Measurements from ENCODE around the gene PFDN1.

Gene PFDN1

DNA sequence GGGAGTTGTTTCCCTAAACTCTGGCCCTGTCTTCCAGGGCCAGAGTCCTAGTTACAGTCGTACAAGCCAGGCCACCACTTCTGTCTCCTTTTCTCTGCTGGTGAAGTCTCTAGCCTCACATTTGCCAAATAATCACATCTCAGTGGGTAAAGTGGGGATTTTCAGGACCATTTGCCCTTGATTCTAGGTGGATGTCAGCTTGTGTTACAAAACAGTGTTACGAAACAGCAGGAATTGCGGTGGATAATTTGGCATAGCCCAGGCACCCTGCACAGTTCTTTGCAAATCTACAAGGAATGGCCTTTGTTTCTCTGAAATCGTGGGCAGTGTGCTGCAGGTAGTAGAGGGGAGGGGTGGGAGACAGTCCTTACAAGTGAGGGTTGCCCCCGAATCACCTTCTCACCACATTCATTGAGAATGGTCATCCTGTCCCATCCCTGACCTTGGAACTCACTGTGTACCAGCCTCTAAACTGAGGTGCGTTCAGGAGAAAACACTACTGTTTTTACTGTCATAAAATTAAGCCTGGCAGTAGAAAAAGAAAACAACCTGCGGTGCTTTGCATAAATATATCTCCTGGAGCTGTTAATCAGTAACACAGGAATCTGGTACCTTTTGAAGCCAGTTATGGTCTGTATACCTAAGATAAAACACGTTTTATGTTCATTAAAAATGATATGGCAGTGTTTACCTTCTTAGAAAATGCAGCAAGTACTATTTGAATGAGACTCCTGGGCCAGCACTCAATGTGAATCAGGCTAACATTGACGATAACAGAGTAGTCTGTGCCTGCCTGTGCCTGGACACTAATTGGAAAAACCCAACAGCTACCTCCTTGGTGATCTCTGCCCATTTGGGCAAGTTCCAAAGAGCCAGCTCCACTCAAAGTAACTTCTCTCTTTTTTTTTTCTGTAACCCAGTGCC is 83.6 kb downstream of the PFDN1 start:
- no peak overlapping the region for H3K4me3 ChIP-seq (ENCODE audit: low read depth, low read length)
- no peak for DNase-seq (ENCODE audit: low read depth, low spot score)
- in situ Hi-C loops (cut with HindIII; ENCODE audit: low sequenced_read_pairs), result no loop called here
- TF ChIP-seq, protein P1, sequence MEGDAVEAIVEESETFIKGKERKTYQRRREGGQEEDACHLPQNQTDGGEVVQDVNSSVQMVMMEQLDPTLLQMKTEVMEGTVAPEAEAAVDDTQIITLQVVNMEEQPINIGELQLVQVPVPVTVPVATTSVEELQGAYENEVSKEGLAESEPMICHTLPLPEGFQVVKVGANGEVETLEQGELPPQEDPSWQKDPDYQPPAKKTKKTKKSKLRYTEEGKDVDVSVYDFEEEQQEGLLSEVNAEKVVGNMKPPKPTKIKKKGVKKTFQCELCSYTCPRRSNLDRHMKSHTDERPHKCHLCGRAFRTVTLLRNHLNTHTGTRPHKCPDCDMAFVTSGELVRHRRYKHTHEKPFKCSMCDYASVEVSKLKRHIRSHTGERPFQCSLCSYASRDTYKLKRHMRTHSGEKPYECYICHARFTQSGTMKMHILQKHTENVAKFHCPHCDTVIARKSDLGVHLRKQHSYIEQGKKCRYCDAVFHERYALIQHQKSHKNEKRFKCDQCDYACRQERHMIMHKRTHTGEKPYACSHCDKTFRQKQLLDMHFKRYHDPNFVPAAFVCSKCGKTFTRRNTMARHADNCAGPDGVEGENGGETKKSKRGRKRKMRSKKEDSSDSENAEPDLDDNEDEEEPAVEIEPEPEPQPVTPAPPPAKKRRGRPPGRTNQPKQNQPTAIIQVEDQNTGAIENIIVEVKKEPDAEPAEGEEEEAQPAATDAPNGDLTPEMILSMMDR (IDR thresholded peaks at IDR 0.05; ENCODE audit: low read depth, low read length), result no peak

DNA sequence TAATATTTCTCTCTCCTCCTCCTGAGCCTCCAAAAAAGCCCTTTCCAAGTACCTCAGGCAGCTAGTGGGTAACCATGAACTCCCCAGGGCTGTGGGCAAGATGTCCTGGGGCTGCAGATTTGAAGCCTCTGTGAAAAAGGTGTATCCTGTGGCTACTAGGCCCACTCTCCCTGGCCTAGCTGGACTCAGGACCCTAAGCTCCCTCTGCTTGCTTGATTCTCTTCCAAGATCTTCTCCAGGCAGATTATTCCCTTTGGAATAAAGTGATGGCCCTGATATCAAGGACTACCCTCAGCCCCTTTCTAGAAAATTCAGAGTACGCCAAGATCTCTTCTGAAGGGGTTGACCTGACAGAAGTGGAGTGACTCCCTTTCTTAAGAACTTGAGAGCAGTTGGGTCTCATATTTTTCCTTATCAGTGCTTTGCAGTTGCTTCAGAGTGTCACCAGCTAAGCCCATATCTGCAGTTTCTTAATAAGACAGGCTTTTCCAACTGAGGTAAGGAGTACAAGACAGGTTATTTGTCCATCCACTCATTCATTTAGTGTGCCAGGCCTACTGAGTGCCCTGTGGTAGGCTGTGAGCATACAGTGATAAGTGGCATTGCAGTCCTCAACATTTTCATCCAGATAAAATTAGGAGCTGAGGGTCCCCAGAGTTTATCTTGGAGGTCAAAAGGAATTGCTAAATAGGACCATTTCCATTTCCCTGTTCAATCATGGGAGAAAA is 85.4 kb downstream of the PFDN1 start:
- TF ChIP-seq, protein P1 (IDR thresholded peaks at IDR 0.05; ENCODE audit: low read depth, low read length), result no peak
- H3K4me3 ChIP-seq (ENCODE audit: low read depth, low read length), result no peak overlapping the region
- in situ Hi-C loops (cut with HindIII; ENCODE audit: low sequenced_read_pairs), result no loop called here
- DNase-seq (ENCODE audit: low read depth, low spot score), result no peak

DNA sequence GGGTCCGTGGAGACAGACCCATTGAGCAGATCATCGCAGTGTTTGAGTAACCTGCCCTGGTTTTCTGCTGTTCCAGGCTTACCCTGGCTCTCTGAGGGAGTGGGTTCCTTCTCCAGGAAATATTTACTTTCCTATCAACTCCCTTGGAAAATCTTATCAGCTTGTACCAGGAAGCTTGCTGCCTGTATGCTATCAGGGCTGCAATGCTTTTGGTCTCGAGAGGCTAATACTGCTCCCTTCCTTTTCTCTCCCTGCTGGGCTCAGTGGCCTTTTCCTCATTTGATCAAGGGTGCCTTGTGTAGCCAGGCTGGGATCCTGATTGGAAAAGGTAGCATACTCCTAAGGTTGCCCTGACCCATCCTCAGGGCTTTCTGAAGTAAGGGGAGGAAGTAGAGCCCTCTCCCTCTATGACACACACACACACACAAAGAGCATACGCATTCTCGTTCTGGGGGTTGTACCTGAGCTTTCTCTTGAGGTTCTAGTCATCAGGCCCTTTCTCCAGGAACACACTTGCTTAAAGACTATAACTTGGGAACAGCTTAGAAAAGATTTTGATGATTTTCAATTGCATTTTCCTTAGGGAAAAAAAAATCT is 86.3 kb downstream of the PFDN1 start:
- in situ Hi-C loops (cut with HindIII; ENCODE audit: low sequenced_read_pairs), result no loop called here
- no peak for DNase-seq (ENCODE audit: low read depth, low spot score)
- TF ChIP-seq, protein P1 (IDR thresholded peaks at IDR 0.05; ENCODE audit: low read depth, low read length), result no peak
- no peak overlapping the region for H3K4me3 ChIP-seq (ENCODE audit: low read depth, low read length)

DNA sequence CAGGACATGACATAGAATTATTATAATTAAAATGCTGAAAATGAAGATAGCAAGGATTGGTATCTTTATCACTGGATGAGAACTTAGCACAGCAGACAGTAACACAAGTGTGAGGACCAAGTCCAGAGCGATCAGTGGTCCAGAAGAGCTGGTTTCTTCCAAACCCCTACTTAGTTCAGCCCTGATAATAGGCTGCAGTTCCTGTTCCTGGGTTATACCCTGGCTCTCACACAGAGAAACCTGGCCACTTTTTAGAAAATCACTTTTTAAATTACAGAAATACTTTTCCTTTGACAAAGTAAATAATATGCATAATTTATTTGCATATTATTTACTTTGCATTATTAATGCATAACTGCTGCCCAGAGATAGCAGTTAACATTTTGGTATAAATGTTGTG is 87.6 kb downstream of the PFDN1 start:
- in situ Hi-C loops (cut with HindIII; ENCODE audit: low sequenced_read_pairs), result no loop called here
- no peak for DNase-seq (ENCODE audit: low read depth, low spot score)
- no peak overlapping the region for H3K4me3 ChIP-seq (ENCODE audit: low read depth, low read length)
- TF ChIP-seq, protein P1 (IDR thresholded peaks at IDR 0.05; ENCODE audit: low read depth, low read length), result no peak

DNA sequence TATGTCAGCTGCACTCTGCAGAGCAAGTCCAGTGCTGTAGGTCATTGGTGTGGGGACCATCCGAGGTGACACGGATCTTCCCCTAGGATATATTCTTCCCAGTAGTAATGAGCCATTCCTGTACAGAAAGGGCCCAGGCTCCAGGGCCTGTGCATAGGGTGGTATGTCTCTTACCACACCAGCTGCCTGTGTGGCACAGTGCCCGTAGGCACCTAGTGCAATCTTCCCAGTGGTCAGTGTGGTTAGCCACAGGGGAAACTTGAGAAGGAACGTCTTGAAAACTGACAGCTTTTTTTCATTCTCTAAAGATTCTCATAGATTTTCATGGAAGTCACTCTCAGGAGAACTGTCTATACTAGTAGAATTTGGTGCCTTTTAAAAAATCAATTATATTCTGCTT is 88.1 kb downstream of the PFDN1 start:
- in situ Hi-C loops (cut with HindIII; ENCODE audit: low sequenced_read_pairs), result no loop called here
- peak; percentile 84 for DNase-seq (ENCODE audit: low read depth, low spot score)
- H3K4me3 ChIP-seq (ENCODE audit: low read depth, low read length), result no peak overlapping the region
- TF ChIP-seq, protein P1 (IDR thresholded peaks at IDR 0.05; ENCODE audit: low read depth, low read length), result no peak

DNA sequence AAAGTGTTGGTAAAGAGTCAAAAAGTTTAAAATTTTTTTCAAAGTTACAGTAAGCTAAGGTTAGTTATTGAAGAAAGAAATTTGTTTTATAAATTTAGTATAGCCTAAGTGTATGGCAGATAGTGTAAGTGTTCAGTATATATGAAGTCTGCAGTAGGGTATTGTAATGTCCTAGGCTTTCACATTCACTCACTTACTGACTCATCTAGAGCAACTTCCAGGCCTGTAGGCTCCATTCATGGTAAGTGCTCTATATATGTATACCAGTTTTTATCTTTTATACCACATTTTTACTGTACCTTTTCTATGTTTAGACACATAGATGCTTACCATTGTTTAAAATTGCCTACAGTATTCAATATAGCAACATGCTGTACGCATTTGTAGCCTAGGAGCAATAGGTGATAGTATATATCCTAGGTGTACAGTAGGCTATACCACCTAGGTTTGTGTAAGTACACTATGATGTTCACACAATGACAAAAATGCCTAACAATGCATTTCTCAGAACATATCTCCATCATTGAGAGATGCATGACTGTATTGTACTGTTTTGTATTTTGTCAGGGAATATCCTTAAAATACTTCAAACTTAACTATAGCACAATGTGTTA is 89.4 kb downstream of the PFDN1 start:
- no peak overlapping the region for H3K4me3 ChIP-seq (ENCODE audit: low read depth, low read length)
- in situ Hi-C loops (cut with HindIII; ENCODE audit: low sequenced_read_pairs), result no loop called here
- no peak for DNase-seq (ENCODE audit: low read depth, low spot score)
- TF ChIP-seq, protein P1 (IDR thresholded peaks at IDR 0.05; ENCODE audit: low read depth, low read length), result no peak
